OCI-LY1 (cell line): ENCODE data around the gene TMEM114.

Source experiments
- H2AFZ ChIP-seq: fragments of 200-600 bp; sonication (generic), shearing (Covaris generic); 2 replicates; pipeline ENCODE4 v1.6.0; 2014; ENCODE audit warnings: antibody characterized with exemption, mild to moderate bottlenecking, low read length
- H3F3A ChIP-seq: fragments of 200-600 bp; sonication (generic), shearing (Covaris generic); 2 replicates; pipeline ENCODE4 v1.6.0; 2014; ENCODE audit warnings: mild to moderate bottlenecking, antibody characterized with exemption, low read length, moderate library complexity; ENCODE audit not compliant: insufficient read depth
- H3K27ac ChIP-seq: fragments of 200-600 bp; sonication (generic); 2 replicates; pipeline ENCODE4 v1.5.1; 2014; ENCODE audit warnings: low read length, mixed run types, mild to moderate bottlenecking, low read depth; ENCODE audit not compliant: poor library complexity, severe bottlenecking
- H3K27me3 ChIP-seq: fragments of 200-600 bp; sonication (generic); 2 replicates; pipeline ENCODE4 v1.6.0; 2014; ENCODE audit warnings: antibody characterized with exemption, mild to moderate bottlenecking, low read length, moderate library complexity; ENCODE audit not compliant: insufficient read depth
- H3K36me3 ChIP-seq: fragments of 200-600 bp; sonication (generic); 2 replicates; pipeline ENCODE4 v1.6.1; 2014; ENCODE audit warnings: mild to moderate bottlenecking, antibody characterized with exemption, low read length, moderate library complexity, mixed read lengths; ENCODE audit not compliant: insufficient read depth
- H3K4me1 ChIP-seq: fragments of 200-600 bp; sonication (generic); 2 replicates; pipeline ENCODE4 v1.5.1; 2014; ENCODE audit warnings: mild to moderate bottlenecking, low read length, moderate library complexity; ENCODE audit not compliant: insufficient read depth, severe bottlenecking
- H3K4me2 ChIP-seq: fragments of 200-600 bp; sonication (generic), shearing (Covaris generic); 2 replicates; pipeline ENCODE4 v1.6.1; 2014; ENCODE audit warnings: low read length
- H3K4me3 ChIP-seq: fragments of 200-600 bp; sonication (generic); 2 replicates; pipeline ENCODE4 v1.5.1; 2014; ENCODE audit warnings: low read length, low read depth, mild to moderate bottlenecking, mixed read lengths; ENCODE audit not compliant: poor library complexity, severe bottlenecking
- H3K79me2 ChIP-seq: fragments of 200-600 bp; shearing (Covaris generic); 2 replicates; pipeline ENCODE4 v1.6.1; 2016; ENCODE audit warnings: mixed run types, low read length, mixed read lengths; ENCODE audit not compliant: insufficient read depth
- H3K9ac ChIP-seq: fragments of 200-600 bp; sonication (generic), shearing (Covaris generic); 2 replicates; pipeline ENCODE4 v1.6.1; 2014; ENCODE audit warnings: mild to moderate bottlenecking, low read length, mixed read lengths
- H3K9me2 ChIP-seq: fragments of 200-600 bp; sonication (generic), shearing (Covaris generic); 2 replicates; pipeline ENCODE4 v1.6.1; 2014; ENCODE audit warnings: low read depth, mild to moderate bottlenecking, low read length, mixed read lengths
- H3K9me3 ChIP-seq: fragments of 200-600 bp; shearing (Covaris generic); 2 replicates; pipeline ENCODE4 v1.6.1; 2014; ENCODE audit warnings: low read length, mixed read lengths
- H4K20me1 ChIP-seq: fragments of 200-600 bp; sonication (generic), shearing (Covaris generic); 2 replicates; pipeline ENCODE4 v1.6.0; 2016; ENCODE audit warnings: mild to moderate bottlenecking, low read length; ENCODE audit not compliant: insufficient read depth
- CTCF ChIP-seq: fragments of 200-600 bp; sonication (generic), shearing (Covaris generic); IDR thresholded peaks from 2 replicates; pipeline ENCODE4 v1.5.1; 2017; ENCODE audit warnings: mild to moderate bottlenecking, antibody characterized with exemption, low read length, moderate library complexity, mixed read lengths
- EZH2 ChIP-seq: fragments of 200-600 bp; sonication (generic), shearing (Covaris generic); IDR thresholded peaks from 2 replicates; pipeline ENCODE4 v1.8.0; 2017; ENCODE audit warnings: borderline replicate concordance, mixed run types, mild to moderate bottlenecking, antibody characterized with exemption, low read length, moderate library complexity, mixed read lengths

TMEM114 gene

GRCh38 chr16:8632675-8633182 is 42.4 kb upstream of the TMEM114 start:
- Histone ChIP-seq H3K36me3 (peaks cover 85% of the 10 kb centered on the region), H3K9ac (no peak overlapping the region), H3K9me2 (no peaks in the 10 kb centered on the region), H3K79me2 (no peaks in the 10 kb centered on the region), H3K27ac (no peak overlapping the region), H3K4me3 (no peak overlapping the region), H3K4me1 (no peaks in the 10 kb centered on the region), H2AFZ (no peak overlapping the region), H3K27me3 (no peaks in the 10 kb centered on the region), H3K9me3 (no peaks in the 10 kb centered on the region), H3K4me2 (no peak overlapping the region), H3F3A (no peaks in the 10 kb centered on the region), H4K20me1 (no peaks in the 10 kb centered on the region)
- TF ChIP-seq EZH2 (no peak), CTCF (no peak)

GRCh38 chr16:8631818-8632465 is 41.6 kb upstream of the TMEM114 start:
- Histone ChIP-seq H3K79me2 (no peaks in the 10 kb centered on the region), H3F3A (no peaks in the 10 kb centered on the region), H3K4me3 (no peak overlapping the region), H3K9me2 (no peaks in the 10 kb centered on the region), H3K27me3 (no peaks in the 10 kb centered on the region), H3K9me3 (no peaks in the 10 kb centered on the region), H3K4me1 (no peaks in the 10 kb centered on the region), H2AFZ (no peak overlapping the region), H4K20me1 (no peaks in the 10 kb centered on the region), H3K4me2 (no peak overlapping the region), H3K27ac (no peak overlapping the region), H3K9ac (no peak overlapping the region), H3K36me3 (peaks cover 86% of the 10 kb centered on the region)
- no peak for TF ChIP-seq EZH2
- TF ChIP-seq CTCF, result no peak

- Histone ChIP-seq H3F3A (no peaks in the 10 kb centered on the region), H3K9me2 (no peaks in the 10 kb centered on the region), H3K27me3 (no peaks in the 10 kb centered on the region), H4K20me1 (no peaks in the 10 kb centered on the region), H3K4me1 (no peaks in the 10 kb centered on the region), H3K79me2 (no peaks in the 10 kb centered on the region), H3K9me3 (no peaks in the 10 kb centered on the region), H3K9ac (no peak overlapping the region), H3K4me2 (no peak overlapping the region), H3K4me3 (no peak overlapping the region), H2AFZ (no peak overlapping the region), H3K36me3 (peaks cover 86% of the 10 kb centered on the region), H3K27ac (no peak overlapping the region)
- no peak for TF ChIP-seq EZH2
- TF ChIP-seq CTCF, result no peak
Observed at GRCh38 chr16:8631373-8631772, 41.1 kb upstream of the TMEM114 start.
